Measurements from ENCODE around the gene HDGFL3.
"Not testable (repeated sequence)": the region's sequence is repeated elsewhere in the genome, so short reads cannot be mapped to it uniquely, and the experiment has no call there.

HDGFL3 gene

GRCh38 chr15:83098079-83098478, 109.5 kb downstream of the HDGFL3 start:
- no peak for DNase-seq

GRCh38 chr15:83094583-83094982, 113.0 kb downstream of the HDGFL3 start:
- DNase-seq, result no peak

- no peak for DNase-seq
These were observed 115.2 kb downstream of the HDGFL3 start for GRCh38 chr15:83092309-83092976.

GRCh38 chr15:83091965-83092308, 115.7 kb downstream of the HDGFL3 start:
- DNase-seq, result not testable (repeated sequence)

GRCh38 chr15:83090465-83090864, 117.2 kb downstream of the HDGFL3 start:
- no peak for DNase-seq

- DNase-seq, result no peak
These were observed 118.7 kb downstream of the HDGFL3 start for GRCh38 chr15:83088876-83089275.

GRCh38 chr15:83087576-83087975, 120.0 kb downstream of the HDGFL3 start:
- DNase-seq, result no peak

- not testable (repeated sequence) for DNase-seq
These were observed 121.6 kb downstream of the HDGFL3 start for GRCh38 chr15:83085864-83086552.

- DNase-seq, result not testable (repeated sequence)
These were observed 122.2 kb downstream of the HDGFL3 start for GRCh38 chr15:83085461-83085860.

GRCh38 chr15:83082730-83083386, 124.8 kb downstream of the HDGFL3 start:
- no peak for DNase-seq

GRCh38 chr15:83081256-83082014, 126.2 kb downstream of the HDGFL3 start:
- no peak for DNase-seq

- no peak for DNase-seq
These were observed 128.9 kb downstream of the HDGFL3 start for GRCh38 chr15:83078712-83079111.

Data from NCI-H187 treated with DMSO at 0.1 percent for 48 hours (cell line).